ENCODE data around the gene VPS16. TPM values are rescaled to one million over a fixed set of nuclear protein-coding genes. Genes with fewer than 3 reads are reported as not detected.

The VPS16 gene
- total and polyA plus RNA-seq, 2 of the 13 experiments (the other 11 are each of a cell fraction or from before 2014, with no cell fraction given), result 34.2 to 35.4 TPM

GRCh38 chr20:2840967-2841531, 504 bp downstream of the VPS16 start (continued):
- TF ChIP-seq ZNF510 (CRISPR knock-in tag; IDR thresholded peaks at IDR 0.05; ENCODE audit: low read depth), result 0 out of 2 replicates have a peak, but pooled peaks have one; percentile 54
- 0 out of 2 replicates have a peak, but pooled peaks have one; percentile 2 for TF ChIP-seq HIVEP1 (CRISPR knock-in tag; IDR thresholded peaks at IDR 0.05)
- TF ChIP-seq ZNF317 (CRISPR knock-in tag; IDR thresholded peaks at IDR 0.05), result peak; percentile 54; the same call in 1 of the 2 replicates
- peak; percentile 81 for TF ChIP-seq E2F2 (CRISPR knock-in tag; IDR thresholded peaks at IDR 0.05; ENCODE audit: borderline replicate concordance)
- no peak for TF ChIP-seq ZNF652 (CRISPR knock-in tag; IDR thresholded peaks at IDR 0.05; ENCODE audit: borderline replicate concordance, low read depth)
- TF ChIP-seq ZNF616 (CRISPR knock-in tag; IDR thresholded peaks at IDR 0.05; ENCODE audit: low read depth), result 0 out of 2 replicates have a peak, but pooled peaks have one; percentile 14
- TF ChIP-seq SOX13 (IDR thresholded peaks at IDR 0.05), result 0 out of 2 replicates have a peak, but pooled peaks have one; percentile 8
- TF ChIP-seq SOX13 (CRISPR knock-in tag; conservative IDR thresholded peaks at IDR 0.05 in 1 of 2, IDR thresholded peaks at IDR 0.05 in 1 of 2), result no peak
- peak; percentile 29; the same call in 1 of the 2 replicates for TF ChIP-seq ZNF142 (CRISPR knock-in tag; IDR thresholded peaks at IDR 0.05)
- peak; percentile 96 for TF ChIP-seq ZNF280B (CRISPR knock-in tag; IDR thresholded peaks at IDR 0.05; ENCODE audit: borderline replicate concordance)
- peak; percentile 64; the same call in 1 of the 2 replicates for TF ChIP-seq ZNF335 (CRISPR knock-in tag; IDR thresholded peaks at IDR 0.05)
- 0 out of 2 replicates have a peak, but pooled peaks have one; percentile 55 for TF ChIP-seq ZNF232 (CRISPR knock-in tag; IDR thresholded peaks at IDR 0.05; ENCODE audit: borderline replicate concordance)
- 0 out of 2 replicates have a peak, but pooled peaks have one; percentile 50 for TF ChIP-seq ZNF746 (CRISPR knock-in tag; IDR thresholded peaks at IDR 0.05)
- TF ChIP-seq SIN3B (IDR thresholded peaks at IDR 0.05; ENCODE audit: low read length), result peak; percentile 33; the same call in 1 of the 2 replicates
- no peak for TF ChIP-seq ZNF17 (CRISPR knock-in tag; IDR thresholded peaks at IDR 0.05)
- no peak for TF ChIP-seq HOMEZ (CRISPR knock-in tag; IDR thresholded peaks at IDR 0.05; ENCODE audit: low read depth)
- TF ChIP-seq ZBTB34 (CRISPR knock-in tag; IDR thresholded peaks at IDR 0.05), result no peak
- no peak for TF ChIP-seq RXRB (CRISPR knock-in tag; IDR thresholded peaks at IDR 0.05; ENCODE audit: borderline replicate concordance)

Data from HepG2 (cell line).